ENCODE results near the gene CTCF. TPM values are rescaled to one million over a fixed set of nuclear protein-coding genes. Genes with fewer than 3 reads are reported as not detected.

Gene CTCF
- total and polyA plus RNA-seq, 4 donors, result 10.1 to 35.3 (median 15.5) TPM

- DNase-seq (ENCODE audit: low spot score), result no peak
- Histone ChIP-seq H3K9ac (ENCODE audit: low read depth in 1 of 2, low read length in 2 of 2) (no peak overlapping the region), H3K4me3 (ENCODE audit: low read depth in 1 of 3, low read length in 3 of 3) (no peak overlapping the region), H3K27me3 (ENCODE audit: control insufficient read depth in 4 of 4, insufficient read depth in 4 of 4, low read length in 3 of 4) (no peaks in the 10 kb centered on the region), H3K9me3 (ENCODE audit: control insufficient read depth in 4 of 4, low read length in 3 of 4) (no peaks in the 10 kb centered on the region), H3K27ac (ENCODE audit: low read depth in 1 of 2, low read length in 2 of 2) (no peak overlapping the region), H3K4me1 (ENCODE audit: control insufficient read depth in 4 of 4, insufficient read depth in 4 of 4, low read length in 3 of 4) (peaks cover 3 to 20% (median 10%) of the 10 kb centered on the region in 4 donors), H3K36me3 (ENCODE audit: control insufficient read depth in 4 of 4, insufficient read depth in 3 of 4, low read depth in 1 of 4, low read length in 3 of 4) (no peaks in the 10 kb centered on the region)
- TF ChIP-seq CTCF (IDR thresholded peaks at IDR 0.05; ENCODE audit: low read depth, low read length, missing input control), result no peak
- TF ChIP-seq NR2F2 (IDR thresholded peaks at IDR 0.05), result no peak
- TF ChIP-seq JUND (IDR thresholded peaks at IDR 0.05), result no peak
- TF ChIP-seq EGR1 (IDR thresholded peaks at IDR 0.05; ENCODE audit: low read depth in 2 of 2), result no peak
- TF ChIP-seq RAD21 (IDR thresholded peaks at IDR 0.05), result no peak
- TF ChIP-seq HNF4G (IDR thresholded peaks at IDR 0.05), result no peak
- no peak for TF ChIP-seq ATF3 (IDR thresholded peaks at IDR 0.05)
- TF ChIP-seq TAF1 (conservative IDR thresholded peaks at IDR 0.05), result no peak
- no peak for TF ChIP-seq ZBTB33 (IDR thresholded peaks at IDR 0.05)
- no peak for TF ChIP-seq FOXA1 (IDR thresholded peaks at IDR 0.05)
- no peak for TF ChIP-seq RXRA (IDR thresholded peaks at IDR 0.05)
- TF ChIP-seq FOXA2 (IDR thresholded peaks at IDR 0.05), result no peak
- no peak for TF ChIP-seq SP1 (IDR thresholded peaks at IDR 0.05)
- TF ChIP-seq MAX (IDR thresholded peaks at IDR 0.05), result no peak
- TF ChIP-seq YY1 (IDR thresholded peaks at IDR 0.05), result no peak
- TF ChIP-seq HNF4A (conservative IDR thresholded peaks at IDR 0.05), result no peak
- TF ChIP-seq REST (IDR thresholded peaks at IDR 0.05), result no peak
- TF ChIP-seq GABPA (IDR thresholded peaks at IDR 0.05 in 1 of 2, conservative IDR thresholded peaks at IDR 0.05 in 1 of 2), result no peak
- WGBS, result 92% methylated on average over 7 of the region's 7 CpGs
These were observed 88.7 kb downstream of the CTCF start for GRCh38 chr16:67651039-67651438.
